Activated CD8-positive, alpha-beta memory T cell treated with anti-CD3 and anti-CD28 coated beads for 1 hour (primary cell): ENCODE data around the gene AP2A2.

Source experiments
- DNase-seq, 2 donors: peaks; one replicate each; pipeline ENCODE4 v3.0.0-alpha.2; 2020; ENCODE audit warnings: low read depth in 1 of 2; ENCODE audit errors: extremely low read depth in 1 of 2

The AP2A2 gene

DNA sequence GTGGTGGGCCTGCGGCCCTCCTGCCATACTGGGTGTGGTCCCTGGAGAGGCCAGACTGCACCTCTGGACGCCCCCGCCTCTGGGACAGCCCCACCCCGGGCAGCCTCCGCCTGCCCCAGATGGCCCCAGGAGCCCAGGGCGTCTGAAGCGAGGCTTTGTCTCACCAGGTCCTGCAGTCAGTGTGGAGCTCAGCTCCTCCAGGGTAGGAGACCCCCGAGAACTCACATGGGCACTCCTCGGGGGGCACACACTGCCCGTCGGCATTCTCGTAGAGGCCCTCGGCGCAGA, 100.4 kb downstream of the AP2A2 start:
- no peak for DNase-seq

- DNase-seq, result no peak
Observed at GRCh38 chr11:1026641-1027482, 101.2 kb downstream of the AP2A2 start.

DNA sequence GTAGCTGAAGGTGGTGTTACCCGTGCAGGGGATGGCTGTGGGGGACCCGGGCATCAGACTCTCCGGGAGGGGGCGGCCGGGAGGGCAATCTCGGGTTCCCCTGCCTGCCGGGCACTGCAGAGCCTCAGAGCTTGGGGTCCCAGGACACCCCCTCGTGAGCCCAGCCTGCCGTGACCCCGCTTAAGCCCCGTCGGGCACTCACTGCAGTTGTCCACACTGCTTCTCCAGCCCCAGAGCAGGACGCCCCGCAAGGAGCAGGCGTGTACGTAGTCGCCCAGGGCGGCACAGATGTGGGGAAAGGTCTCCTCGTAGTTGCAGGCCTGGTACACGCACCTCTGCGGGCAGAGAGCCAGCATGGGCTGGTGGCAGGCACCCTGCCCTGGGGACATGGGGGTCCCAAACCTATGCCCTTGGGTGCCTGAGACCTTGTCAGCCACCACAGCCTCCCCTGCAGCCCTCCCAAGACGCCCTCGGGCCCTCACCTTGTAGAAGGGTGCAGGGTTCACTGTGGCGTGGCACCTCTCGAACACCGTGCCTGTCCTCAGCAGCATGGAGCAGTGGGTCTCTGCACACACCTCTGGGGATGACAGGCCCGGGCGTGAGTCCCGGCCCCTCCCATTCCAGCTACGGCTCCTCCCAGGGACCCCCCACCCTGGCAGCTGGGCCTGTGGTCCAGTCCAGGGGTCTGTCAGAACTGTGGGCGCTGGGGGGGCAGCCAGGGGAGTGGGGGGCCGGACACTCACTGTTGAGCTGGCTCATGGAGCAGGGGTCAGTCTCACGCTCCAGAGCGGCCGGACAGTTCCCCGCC, 102.0 kb downstream of the AP2A2 start:
- DNase-seq, result no peak

DNA sequence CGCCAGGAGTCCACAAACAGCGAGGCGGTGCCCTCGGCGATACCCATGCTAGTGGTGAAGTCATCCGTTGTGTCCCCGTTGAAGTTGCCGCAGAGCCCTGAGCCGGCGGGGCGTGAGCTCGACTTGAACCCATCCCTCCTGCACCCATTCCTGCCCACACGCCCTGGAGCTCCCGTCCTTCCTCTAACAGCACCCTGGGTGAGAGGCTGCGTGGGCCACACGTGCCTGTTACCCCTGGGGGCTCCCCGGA, 102.5 kb downstream of the AP2A2 start:
- DNase-seq, result no peak

- no peak for DNase-seq
Observed at GRCh38 chr11:1028616-1029015, 102.9 kb downstream of the AP2A2 start.

DNA sequence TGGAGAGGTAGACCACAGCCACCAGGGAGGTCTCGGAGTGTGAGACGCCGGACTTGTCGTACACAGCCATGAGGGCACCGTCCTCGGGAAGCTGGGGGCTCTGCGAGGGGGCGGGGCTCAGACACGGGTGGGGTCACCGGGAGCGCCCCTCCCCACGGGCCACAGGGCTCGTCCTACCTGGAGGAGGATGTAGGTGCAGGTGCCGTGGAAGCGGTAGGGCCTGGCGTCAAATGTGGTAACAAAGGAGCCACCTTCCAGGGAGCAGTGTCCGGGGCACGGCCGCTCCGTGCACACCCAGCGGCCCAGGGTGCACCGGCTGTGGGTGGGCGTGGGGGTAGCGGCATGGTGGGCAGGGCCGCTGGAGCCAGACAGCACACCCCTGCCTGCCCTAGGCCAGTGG, 103.4 kb downstream of the AP2A2 start:
- DNase-seq, result no peak

DNA sequence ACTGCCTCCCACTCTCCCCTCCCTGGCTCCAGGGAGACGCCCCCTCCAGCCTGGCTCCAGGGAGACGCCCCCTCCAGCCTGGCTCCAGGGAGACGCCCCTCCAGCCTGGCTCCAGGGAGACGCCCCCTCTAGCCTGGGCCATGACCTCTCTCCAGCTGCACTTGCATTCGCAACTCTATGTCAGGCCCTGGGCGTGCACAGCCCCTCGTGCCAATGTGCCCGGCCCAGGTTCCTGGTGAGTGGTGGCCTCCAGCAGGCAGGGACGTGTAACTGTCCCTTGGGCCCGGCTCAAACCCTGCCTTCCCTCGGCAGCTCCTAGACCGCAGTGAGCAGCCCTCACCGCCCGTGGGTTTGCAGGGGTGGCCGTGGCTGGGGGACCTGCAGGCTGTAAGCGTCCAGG, 104.0 kb downstream of the AP2A2 start:
- DNase-seq, result no peak

GRCh38 chr11:1030086-1030485, 104.4 kb downstream of the AP2A2 start:
- DNase-seq, result no peak

GRCh38 chr11:1030556-1030955, 104.9 kb downstream of the AP2A2 start:
- no peak for DNase-seq

- no peak for DNase-seq
Observed at GRCh38 chr11:1031121-1031899, 105.6 kb downstream of the AP2A2 start.

- DNase-seq, result no peak
Observed at GRCh38 chr11:1032310-1032891, 106.7 kb downstream of the AP2A2 start.

DNA sequence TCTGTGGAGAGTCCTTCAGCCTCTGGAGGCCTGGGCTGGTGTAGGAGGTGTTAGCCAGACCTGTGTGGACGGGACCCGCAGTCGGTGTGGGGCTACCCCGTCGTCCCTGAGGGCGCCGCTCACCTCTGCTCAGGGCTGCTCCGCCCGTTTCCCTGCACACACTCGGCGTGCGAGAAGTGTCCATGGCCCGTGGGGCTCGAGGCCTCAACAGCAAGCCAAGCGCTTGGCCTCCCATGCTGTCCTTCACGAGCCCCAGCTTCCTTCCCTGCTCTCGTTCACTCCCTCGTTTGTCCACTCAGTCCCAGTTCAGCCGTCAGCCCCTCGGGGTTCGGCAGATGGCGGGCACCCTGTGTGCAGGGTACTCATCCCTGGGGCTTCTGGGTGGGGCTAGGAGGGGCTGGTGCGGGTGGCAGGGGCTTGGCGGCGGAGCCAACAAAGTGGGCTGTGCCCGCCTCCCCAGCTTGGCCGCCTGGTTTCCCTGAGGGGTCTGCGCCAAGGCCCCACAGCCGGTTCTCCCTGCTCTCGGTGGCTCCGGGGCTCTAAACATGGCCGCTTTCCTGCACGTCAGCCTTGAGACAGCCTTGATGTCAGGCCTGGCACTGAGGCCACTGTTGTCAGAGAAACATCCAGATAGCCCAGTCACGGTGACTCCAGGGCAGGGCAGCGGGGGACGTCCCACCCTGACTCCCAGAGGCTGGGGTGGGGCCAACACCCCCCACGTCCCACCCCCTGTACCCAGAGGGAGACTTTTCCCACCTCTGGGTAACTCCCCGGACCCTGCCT, 107.5 kb downstream of the AP2A2 start:
- DNase-seq, result no peak

GRCh38 chr11:1034001-1034400, 108.3 kb downstream of the AP2A2 start:
- no peak for DNase-seq

DNA sequence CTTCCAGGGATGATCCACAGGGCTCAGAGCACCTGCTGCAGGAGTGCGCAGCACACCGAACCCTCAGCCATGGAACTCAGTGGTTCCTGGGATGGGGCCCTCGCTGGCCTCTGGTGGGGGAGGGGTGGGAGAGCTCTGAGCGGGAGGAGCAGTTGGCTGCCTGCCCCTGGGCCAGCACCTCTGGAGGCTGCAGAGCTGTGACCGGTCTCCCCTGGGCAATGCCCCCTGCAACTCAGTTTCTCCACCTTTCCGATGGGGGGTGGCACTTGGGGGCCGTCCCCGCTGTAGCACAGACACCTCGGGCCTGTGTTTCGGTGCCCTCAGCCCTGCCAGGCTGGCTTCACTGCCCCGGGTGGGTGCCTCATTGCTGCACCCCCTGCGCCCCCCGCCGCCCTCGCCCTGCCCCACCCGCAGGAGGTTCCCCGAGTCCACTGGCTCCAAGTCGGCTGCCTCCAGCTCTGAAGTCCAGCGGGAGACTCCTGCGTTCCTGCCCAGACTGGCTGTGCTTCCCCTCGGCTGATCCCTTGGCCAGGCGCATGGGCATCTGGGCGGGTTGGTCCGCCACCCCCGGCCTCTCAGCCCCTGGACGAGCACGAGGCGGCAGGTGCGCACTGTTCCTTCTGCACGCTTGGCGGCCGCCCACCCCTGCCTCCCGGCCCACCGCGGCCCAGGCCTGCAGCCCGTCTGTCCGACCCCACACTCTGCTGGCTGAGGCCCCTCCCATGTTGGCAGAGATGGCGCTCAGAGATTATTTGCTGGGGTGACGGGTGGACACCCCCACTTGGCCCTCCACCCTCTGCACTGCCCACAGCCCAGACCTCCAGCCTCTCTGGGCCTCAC, 109.0 kb downstream of the AP2A2 start:
- DNase-seq, result no peak

GRCh38 chr11:1035577-1036283, 110.1 kb downstream of the AP2A2 start:
- no peak for DNase-seq

GRCh38 chr11:1036303-1036923, 110.7 kb downstream of the AP2A2 start, which contains the start of gene MUC6:
Gene MUC6, minus strand, starts transcription at chr11:1036718. Its CDS starts 63 bp downstream, at chr11:1036655.
- no peak for DNase-seq

GRCh38 chr11:1036931-1037330, 111.3 kb downstream of the AP2A2 start:
- no peak for DNase-seq

DNA sequence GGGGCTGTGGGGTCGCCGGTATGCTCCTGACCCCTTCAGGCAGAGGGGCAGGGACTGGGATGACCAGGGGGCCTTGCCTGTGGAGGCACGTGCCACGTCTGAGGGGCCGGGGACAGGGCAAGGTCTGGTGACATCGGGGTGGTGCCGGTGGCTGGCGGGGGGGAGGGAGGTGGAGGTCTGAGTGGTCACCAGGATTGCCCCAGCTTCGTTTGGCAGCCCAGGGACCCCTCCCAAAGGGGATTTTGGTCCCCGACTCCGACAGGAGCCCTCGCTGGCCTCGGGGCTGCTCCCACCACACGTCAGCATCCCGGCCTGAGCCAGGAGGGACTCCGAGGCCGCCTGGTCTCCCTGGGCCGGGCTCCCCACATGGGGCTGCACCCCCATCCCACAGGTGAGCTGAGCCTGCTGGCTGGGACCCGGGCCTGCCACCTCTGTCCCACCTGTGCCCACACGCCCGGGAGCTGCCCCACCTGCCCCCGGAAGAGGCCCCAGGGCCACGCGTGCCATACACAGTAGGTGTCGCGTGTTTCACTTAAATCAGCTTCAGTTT, 111.9 kb downstream of the AP2A2 start:
- no peak for DNase-seq
